ENCODE data around the gene TSSC4. TPM values are rescaled to one million over a fixed set of nuclear protein-coding genes. Genes with fewer than 3 reads are reported as not detected.

Gene TSSC4
- total RNA-seq, 3 donors from 2014 or later: 33.9 to 58.8 (median 39.2) TPM

GRCh38 chr11:2443406-2443805 is 42.9 kb downstream of the TSSC4 start:
- DNase-seq (peak in 1 of 3 donors; percentile 45), ATAC-seq (no peak)
- intact Hi-C loops (cut with DNase I, micrococcal nuclease): no loop called here
- TF ChIP-seq, protein P1, sequence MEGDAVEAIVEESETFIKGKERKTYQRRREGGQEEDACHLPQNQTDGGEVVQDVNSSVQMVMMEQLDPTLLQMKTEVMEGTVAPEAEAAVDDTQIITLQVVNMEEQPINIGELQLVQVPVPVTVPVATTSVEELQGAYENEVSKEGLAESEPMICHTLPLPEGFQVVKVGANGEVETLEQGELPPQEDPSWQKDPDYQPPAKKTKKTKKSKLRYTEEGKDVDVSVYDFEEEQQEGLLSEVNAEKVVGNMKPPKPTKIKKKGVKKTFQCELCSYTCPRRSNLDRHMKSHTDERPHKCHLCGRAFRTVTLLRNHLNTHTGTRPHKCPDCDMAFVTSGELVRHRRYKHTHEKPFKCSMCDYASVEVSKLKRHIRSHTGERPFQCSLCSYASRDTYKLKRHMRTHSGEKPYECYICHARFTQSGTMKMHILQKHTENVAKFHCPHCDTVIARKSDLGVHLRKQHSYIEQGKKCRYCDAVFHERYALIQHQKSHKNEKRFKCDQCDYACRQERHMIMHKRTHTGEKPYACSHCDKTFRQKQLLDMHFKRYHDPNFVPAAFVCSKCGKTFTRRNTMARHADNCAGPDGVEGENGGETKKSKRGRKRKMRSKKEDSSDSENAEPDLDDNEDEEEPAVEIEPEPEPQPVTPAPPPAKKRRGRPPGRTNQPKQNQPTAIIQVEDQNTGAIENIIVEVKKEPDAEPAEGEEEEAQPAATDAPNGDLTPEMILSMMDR (IDR thresholded peaks at IDR 0.05): no peak
- Histone ChIP-seq H3K36me3 (ENCODE audit: low read depth) (no peaks in the 10 kb centered on the region), H3K9me3 (no peaks in the 10 kb centered on the region), H3K4me3 (no peak overlapping the region), H3K4me1 (ENCODE audit: low read depth) (peaks cover 34% of the 10 kb centered on the region)

- TF ChIP-seq, protein P1 (IDR thresholded peaks at IDR 0.05): no peak
- Histone ChIP-seq H3K9me3 (no peaks in the 10 kb centered on the region), H3K4me1 (ENCODE audit: low read depth) (peaks cover 34% of the 10 kb centered on the region), H3K4me3 (peak within 1 kb of the TSS; percentile 36), H3K36me3 (ENCODE audit: low read depth) (no peaks in the 10 kb centered on the region)
- DNase-seq (peak; percentile 83 to 87 (median 85)), ATAC-seq (peak; percentile 63)
- intact Hi-C loops (cut with DNase I, micrococcal nuclease): no loop called here
These were observed 43.6 kb downstream of the TSSC4 start, which contains the start of gene TRPM5 for GRCh38 chr11:2443881-2444820. TRPM5 (minus strand) TSS chr11:2444514; CDS start chr11:2423036, 21,478 bp downstream.

GRCh38 chr11:2444821-2445745 is 44.5 kb downstream of the TSSC4 start, which contains the start of gene KCNQ1:
KCNQ1 (plus strand) TSS chr11:2445008; CDS start chr11:2445099, 91 bp downstream.
- no peaks in the 10 kb centered on the region for H3K9me3 ChIP-seq
- DNase-seq (peak; percentile 72 to 88 (median 83)), ATAC-seq (peak; percentile 82)
- peaks cover 34% of the 10 kb centered on the region for H3K4me1 ChIP-seq (ENCODE audit: low read depth)
- TF ChIP-seq, protein P1 (IDR thresholded peaks at IDR 0.05): no peak
- peak within 1 kb of the TSS; percentile 36 for H3K4me3 ChIP-seq
- intact Hi-C loops (cut with DNase I, micrococcal nuclease): no loop called here
- H3K36me3 ChIP-seq (ENCODE audit: low read depth): no peaks in the 10 kb centered on the region

GRCh38 chr11:2445746-2446551 is 45.4 kb downstream of the TSSC4 start:
- intact Hi-C loops (cut with DNase I, micrococcal nuclease): no loop called here

More at GRCh38 chr11:2445746-2446551, 45.4 kb downstream of the TSSC4 start:
- no peaks in the 10 kb centered on the region for H3K9me3 ChIP-seq
- peak; percentile 47 to 76 (median 68) for DNase-seq
- H3K4me3 ChIP-seq: no peak overlapping the region
- ATAC-seq: peak; percentile 43
- TF ChIP-seq, protein P1 (IDR thresholded peaks at IDR 0.05): no peak
- no peaks in the 10 kb centered on the region for H3K36me3 ChIP-seq (ENCODE audit: low read depth)
- peaks cover 33% of the 10 kb centered on the region for H3K4me1 ChIP-seq (ENCODE audit: low read depth)

All from mucosa of descending colon (tissue), 3 donors.